PC-3 (cell line): ENCODE data around the gene ST7.

Experiments
- EZH2 ChIP-seq: fragments of 300-600 bp; sonication (generic); IDR thresholded peaks from one replicate; pipeline ENCODE4 v1.6.1; 2017; ENCODE audit warnings: antibody characterized with exemption, mild to moderate bottlenecking, low read length; ENCODE audit not compliant: unreplicated experiment
- TF ChIP-seq, protein P1 (sequence below): fragments of 300-600 bp; sonication (generic); conservative IDR thresholded peaks from 2 replicates; pipeline ENCODE4 v1.5.1; 2017; ENCODE audit warnings: antibody characterized with exemption, low read depth, mild to moderate bottlenecking, low read length

DNA sequence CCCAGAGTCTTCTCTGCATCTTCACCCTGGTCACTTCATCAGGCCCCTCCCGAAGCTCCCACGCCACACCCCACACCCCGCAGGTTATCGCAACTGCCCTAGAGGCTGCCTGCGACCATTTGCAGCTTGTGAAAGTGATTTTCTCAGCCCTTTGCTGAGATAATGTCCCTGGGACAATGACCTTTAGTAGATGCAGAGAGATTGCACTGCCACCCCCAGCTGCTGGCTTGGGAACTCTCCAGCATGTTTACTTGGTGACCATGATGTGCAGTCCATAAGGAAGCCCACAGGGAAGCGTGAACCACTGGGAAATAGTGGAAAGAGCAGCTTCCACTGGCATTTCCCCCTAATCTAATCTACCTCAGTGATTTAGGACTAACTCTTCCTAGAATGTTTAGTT, 272.2 kb downstream of the ST7 start:
- TF ChIP-seq, protein P1, sequence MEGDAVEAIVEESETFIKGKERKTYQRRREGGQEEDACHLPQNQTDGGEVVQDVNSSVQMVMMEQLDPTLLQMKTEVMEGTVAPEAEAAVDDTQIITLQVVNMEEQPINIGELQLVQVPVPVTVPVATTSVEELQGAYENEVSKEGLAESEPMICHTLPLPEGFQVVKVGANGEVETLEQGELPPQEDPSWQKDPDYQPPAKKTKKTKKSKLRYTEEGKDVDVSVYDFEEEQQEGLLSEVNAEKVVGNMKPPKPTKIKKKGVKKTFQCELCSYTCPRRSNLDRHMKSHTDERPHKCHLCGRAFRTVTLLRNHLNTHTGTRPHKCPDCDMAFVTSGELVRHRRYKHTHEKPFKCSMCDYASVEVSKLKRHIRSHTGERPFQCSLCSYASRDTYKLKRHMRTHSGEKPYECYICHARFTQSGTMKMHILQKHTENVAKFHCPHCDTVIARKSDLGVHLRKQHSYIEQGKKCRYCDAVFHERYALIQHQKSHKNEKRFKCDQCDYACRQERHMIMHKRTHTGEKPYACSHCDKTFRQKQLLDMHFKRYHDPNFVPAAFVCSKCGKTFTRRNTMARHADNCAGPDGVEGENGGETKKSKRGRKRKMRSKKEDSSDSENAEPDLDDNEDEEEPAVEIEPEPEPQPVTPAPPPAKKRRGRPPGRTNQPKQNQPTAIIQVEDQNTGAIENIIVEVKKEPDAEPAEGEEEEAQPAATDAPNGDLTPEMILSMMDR: no peak
- TF ChIP-seq EZH2: no peak
